NB4 (cell line): ENCODE results near the gene TUT7.

ENCODE experiments used
- CTCF ChIP-seq: IDR thresholded peaks from one replicate; pipeline ENCODE4 v1.5.1; 2012; ENCODE audit warnings: low read depth, low read length
- POLR2A ChIP-seq: IDR thresholded peaks from 2 replicates; pipeline ENCODE4 v1.6.1; 2011; ENCODE audit warnings: mild to moderate bottlenecking; ENCODE audit not compliant: insufficient read length; ENCODE audit errors: extremely low read depth
- TF ChIP-seq, protein P1 (sequence below): IDR thresholded peaks from 2 replicates; pipeline ENCODE4 v1.6.1; 2011; ENCODE audit warnings: low read depth, low read length

- TF ChIP-seq CTCF (no peak), POLR2A (no peak)
- TF ChIP-seq, protein P1, sequence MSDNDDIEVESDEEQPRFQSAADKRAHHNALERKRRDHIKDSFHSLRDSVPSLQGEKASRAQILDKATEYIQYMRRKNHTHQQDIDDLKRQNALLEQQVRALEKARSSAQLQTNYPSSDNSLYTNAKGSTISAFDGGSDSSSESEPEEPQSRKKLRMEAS, result no peak
Observed at GRCh38 chr9:86342269-86342668, 11.9 kb downstream of the TUT7 start.
